GM23338 (cell line): Measurements from ENCODE around the gene MAPKAPK3. TPM values are rescaled to one million over a fixed set of nuclear protein-coding genes. Genes with fewer than 3 reads are reported as not detected.

ENCODE experiments used
- ATAC-seq: fragments of 200-7000 bp; cut with Tn5 transposase; 3 replicates; pipeline ENCODE4 v1.9.1; 2020
- DNase-seq: peaks from one replicate; pipeline ENCODE4 v3.0.0-alpha.2; 2015; ENCODE audit warnings: low spot score
- H2AFZ ChIP-seq: fragments of 200-600 bp; sonication (generic); 2 replicates; pipeline ENCODE4 v1.8.0; 2016; ENCODE audit warnings: antibody characterized with exemption, mild to moderate bottlenecking, moderate library complexity
- H3F3A ChIP-seq: fragments of 200-600 bp; sonication (generic); replicated peaks from 2 replicates; pipeline ENCODE4 v1.8.0; 2017; ENCODE audit warnings: antibody characterized with exemption, mixed run types, low read depth
- H3K27ac ChIP-seq: fragments of 200-600 bp; sonication (generic); 2 replicates; pipeline ENCODE4 v1.6.1; 2016; ENCODE audit warnings: low read depth
- H3K27me3 ChIP-seq: fragments of 200-600 bp; sonication (generic); 2 replicates; pipeline ENCODE4 v1.8.0; 2016; ENCODE audit warnings: mild to moderate bottlenecking, mixed run types, moderate library complexity; ENCODE audit not compliant: insufficient read depth
- H3K36me3 ChIP-seq: fragments of 200-600 bp; sonication (generic); 2 replicates; pipeline ENCODE4 v1.8.0; 2016; ENCODE audit warnings: mild to moderate bottlenecking; ENCODE audit not compliant: insufficient read depth
- H3K4me1 ChIP-seq: fragments of 200-600 bp; sonication (generic); 2 replicates; pipeline ENCODE4 v1.8.0; 2016; ENCODE audit warnings: mild to moderate bottlenecking, moderate library complexity; ENCODE audit not compliant: insufficient read depth
- H3K4me2 ChIP-seq: fragments of 200-600 bp; sonication (generic); 2 replicates; pipeline ENCODE4 v1.7.1; 2017; ENCODE audit warnings: mixed run types
- H3K4me3 ChIP-seq: fragments of 200-600 bp; sonication (generic); 2 replicates; pipeline ENCODE4 v1.6.1; 2016; ENCODE audit warnings: mixed run types
- H3K79me2 ChIP-seq: fragments of 200-600 bp; sonication (generic); replicated peaks from 2 replicates; pipeline ENCODE4 v1.8.0; 2017; ENCODE audit warnings: mild to moderate bottlenecking; ENCODE audit not compliant: insufficient read depth
- H3K9me2 ChIP-seq: fragments of 200-600 bp; sonication (generic); 2 replicates; pipeline ENCODE4 v1.8.0; 2017; ENCODE audit not compliant: insufficient read depth
- H4K20me1 ChIP-seq: fragments of 200-600 bp; sonication (generic); replicated peaks from 2 replicates; pipeline ENCODE4 v1.8.0; 2017; ENCODE audit warnings: mild to moderate bottlenecking; ENCODE audit not compliant: insufficient read depth
- H3K27ac Mint-ChIP-seq: 2 replicates; pipeline ENCODE4 v1.8.0; 2020; ENCODE audit warnings: inconsistent platforms, mild to moderate bottlenecking, moderate library complexity, mixed read lengths
- H3K27me3 Mint-ChIP-seq: 3 replicates; pipeline ENCODE4 v1.8.0; 2022; ENCODE audit warnings: low read depth, mild to moderate bottlenecking, moderate library complexity, mixed read lengths, inconsistent platforms; ENCODE audit not compliant: insufficient read depth, poor library complexity
- H3K36me3 Mint-ChIP-seq: 3 replicates; pipeline ENCODE4 v1.8.0; 2021; ENCODE audit warnings: low read depth, mild to moderate bottlenecking, inconsistent platforms, moderate library complexity, mixed read lengths
- H3K4me1 Mint-ChIP-seq: 3 replicates; pipeline ENCODE4 v1.8.0; 2020; ENCODE audit warnings: mild to moderate bottlenecking, inconsistent platforms, mixed read lengths
- H3K4me3 Mint-ChIP-seq: 3 replicates; pipeline ENCODE4 v1.8.0; 2021; ENCODE audit warnings: moderate library complexity, mild to moderate bottlenecking, inconsistent platforms, mixed read lengths
- H3K9me3 Mint-ChIP-seq: 3 replicates; pipeline ENCODE4 v1.8.0; 2020; ENCODE audit warnings: moderate library complexity, mild to moderate bottlenecking, inconsistent platforms, mixed read lengths
- CREB1 ChIP-seq: fragments of 250-450 bp; sonication (Bioruptor Pico); IDR thresholded peaks from 2 replicates; pipeline ENCODE4 v1.5.0; 2020; ENCODE audit warnings: low read depth, mild to moderate bottlenecking, moderate library complexity
- CTCF ChIP-seq, 2 experiments: fragments of 200-600 bp in 1 of 2; sonication (generic) in 1 of 2; conservative IDR thresholded peaks; 2 replicates each; pipeline versions ENCODE4 v1.5.1 to v1.6.1; 2016 to 2017; ENCODE audit warnings: antibody characterized with exemption in 2 of 2, low read depth in 2 of 2, mild to moderate bottlenecking in 2 of 2, moderate library complexity in 1 of 2
- JUNB ChIP-seq: IDR thresholded peaks from one replicate; pipeline ENCODE4 v1.6.1; 2016; ENCODE audit warnings: antibody characterized with exemption; ENCODE audit not compliant: unreplicated experiment
- NANOG ChIP-seq: IDR thresholded peaks from 2 replicates; pipeline ENCODE4 v1.6.1; 2016; ENCODE audit warnings: antibody characterized with exemption, borderline replicate concordance
- POLR2AphosphoS5 ChIP-seq: IDR thresholded peaks from 2 replicates; pipeline ENCODE4 v1.6.1; 2016; ENCODE audit warnings: antibody characterized with exemption, low read depth
- ZNF114 ChIP-seq: fragments of 250-450 bp; sonication (Bioruptor Pico); IDR thresholded peaks from 2 replicates; pipeline ENCODE4 v1.5.0; 2020; ENCODE audit warnings: mild to moderate bottlenecking, moderate library complexity
- ZNF331 ChIP-seq: fragments of 250-450 bp; sonication (Bioruptor Pico); IDR thresholded peaks from 2 replicates; pipeline ENCODE4 v1.5.0; 2020; ENCODE audit warnings: low read depth, mild to moderate bottlenecking, moderate library complexity
- ZNF462 ChIP-seq: fragments of 250-450 bp; sonication (Bioruptor Pico); IDR thresholded peaks from 2 replicates; pipeline ENCODE4 v1.5.0; 2020; ENCODE audit warnings: mild to moderate bottlenecking, moderate library complexity
- polyA plus RNA-seq: library from polyadenylated mRNA; unstranded; fragments of >200 nt; fragmentation: Nextera tagmentation; extraction: Ambion mirVana; gene quantifications from 2 replicates; pipeline ENCODE4 v1.2.1, GENCODE V29; 2016
- total RNA-seq: library from RNA; depleted of rRNA; stranded (reverse); fragments of >200 nt; shearing (Covaris generic); gene quantifications from 2 replicates; pipeline ENCODE4 v1.2.3, GENCODE V29; 2014
- TF ChIP-seq, protein P1 (sequence below): IDR thresholded peaks from one replicate; pipeline ENCODE4 v1.6.1; 2018; ENCODE audit warnings: antibody characterized with exemption; ENCODE audit not compliant: unreplicated experiment

Gene MAPKAPK3
- total and polyA plus RNA-seq, 2 experiments from 2014 or later, result 16.5 to 51.1 TPM

GRCh38 chr3:50602595-50603191 lies 14.3 kb upstream of the MAPKAPK3 start:
- Histone ChIP-seq H2AFZ (no peak overlapping the region), H3K4me2 (no peak overlapping the region), H3K4me1 (no peaks in the 10 kb centered on the region), H3K27ac (no peak overlapping the region), H3K79me2 (no peaks in the 10 kb centered on the region), H3K27me3 (no peaks in the 10 kb centered on the region), H3K9me2 (no peaks in the 10 kb centered on the region), H4K20me1 (no peaks in the 10 kb centered on the region; the same call in 1 of the 2 replicates), H3F3A (no peaks in the 10 kb centered on the region), H3K36me3 (no peaks in the 10 kb centered on the region), H3K4me3 (no peak overlapping the region)
- H3K4me3 Mint-ChIP-seq, result no peak overlapping the region
- H3K9me3 Mint-ChIP-seq, result no peaks in the 10 kb centered on the region
- DNase-seq (no peak), ATAC-seq (no peak)
- TF ChIP-seq CTCF (conservative IDR thresholded peaks at IDR 0.05; ENCODE audit: low read depth in 2 of 2) (no peak), ZNF114 (CRISPR knock-in tag) (no peak), NANOG (no peak)
- H3K36me3 Mint-ChIP-seq, result no peaks in the 10 kb centered on the region
- H3K4me1 Mint-ChIP-seq, result no peaks in the 10 kb centered on the region; the same call in 2 of the 3 replicates
- H3K27ac Mint-ChIP-seq, result no peak overlapping the region
- peaks cover 4% of the 10 kb centered on the region for H3K27me3 Mint-ChIP-seq

- no peaks in the 10 kb centered on the region for H3K36me3 Mint-ChIP-seq
- no peak for DNase-seq
- no peak overlapping the region for H3K27ac ChIP-seq
- H3K79me2 ChIP-seq, result no peaks in the 10 kb centered on the region
- H3K27ac Mint-ChIP-seq, result no peak overlapping the region
- no peaks in the 10 kb centered on the region for H3K36me3 ChIP-seq
- no peak overlapping the region for H2AFZ ChIP-seq
- H3K4me1 ChIP-seq, result no peaks in the 10 kb centered on the region
- H3K4me3 Mint-ChIP-seq, result no peak overlapping the region
- no peaks in the 10 kb centered on the region for H3K27me3 ChIP-seq
- no peak overlapping the region for H3K4me2 ChIP-seq
- no peaks in the 10 kb centered on the region; the same call in 1 of the 2 replicates for H4K20me1 ChIP-seq
- H3K27me3 Mint-ChIP-seq, result peaks cover 4% of the 10 kb centered on the region
- no peaks in the 10 kb centered on the region; the same call in 2 of the 3 replicates for H3K4me1 Mint-ChIP-seq
- H3F3A ChIP-seq, result no peaks in the 10 kb centered on the region
- no peaks in the 10 kb centered on the region for H3K9me3 Mint-ChIP-seq
- ATAC-seq, result no peak
- no peaks in the 10 kb centered on the region for H3K9me2 ChIP-seq
- H3K4me3 ChIP-seq, result no peak overlapping the region
- TF ChIP-seq CREB1 (CRISPR knock-in tag), result no peak
- TF ChIP-seq, protein P1, sequence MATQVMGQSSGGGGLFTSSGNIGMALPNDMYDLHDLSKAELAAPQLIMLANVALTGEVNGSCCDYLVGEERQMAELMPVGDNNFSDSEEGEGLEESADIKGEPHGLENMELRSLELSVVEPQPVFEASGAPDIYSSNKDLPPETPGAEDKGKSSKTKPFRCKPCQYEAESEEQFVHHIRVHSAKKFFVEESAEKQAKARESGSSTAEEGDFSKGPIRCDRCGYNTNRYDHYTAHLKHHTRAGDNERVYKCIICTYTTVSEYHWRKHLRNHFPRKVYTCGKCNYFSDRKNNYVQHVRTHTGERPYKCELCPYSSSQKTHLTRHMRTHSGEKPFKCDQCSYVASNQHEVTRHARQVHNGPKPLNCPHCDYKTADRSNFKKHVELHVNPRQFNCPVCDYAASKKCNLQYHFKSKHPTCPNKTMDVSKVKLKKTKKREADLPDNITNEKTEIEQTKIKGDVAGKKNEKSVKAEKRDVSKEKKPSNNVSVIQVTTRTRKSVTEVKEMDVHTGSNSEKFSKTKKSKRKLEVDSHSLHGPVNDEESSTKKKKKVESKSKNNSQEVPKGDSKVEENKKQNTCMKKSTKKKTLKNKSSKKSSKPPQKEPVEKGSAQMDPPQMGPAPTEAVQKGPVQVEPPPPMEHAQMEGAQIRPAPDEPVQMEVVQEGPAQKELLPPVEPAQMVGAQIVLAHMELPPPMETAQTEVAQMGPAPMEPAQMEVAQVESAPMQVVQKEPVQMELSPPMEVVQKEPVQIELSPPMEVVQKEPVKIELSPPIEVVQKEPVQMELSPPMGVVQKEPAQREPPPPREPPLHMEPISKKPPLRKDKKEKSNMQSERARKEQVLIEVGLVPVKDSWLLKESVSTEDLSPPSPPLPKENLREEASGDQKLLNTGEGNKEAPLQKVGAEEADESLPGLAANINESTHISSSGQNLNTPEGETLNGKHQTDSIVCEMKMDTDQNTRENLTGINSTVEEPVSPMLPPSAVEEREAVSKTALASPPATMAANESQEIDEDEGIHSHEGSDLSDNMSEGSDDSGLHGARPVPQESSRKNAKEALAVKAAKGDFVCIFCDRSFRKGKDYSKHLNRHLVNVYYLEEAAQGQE, result no peak
- no peak for TF ChIP-seq ZNF462 (CRISPR knock-in tag)
- TF ChIP-seq ZNF331 (CRISPR knock-in tag), result no peak
- no peak for TF ChIP-seq JUNB
- TF ChIP-seq POLR2AphosphoS5, result no peak
These were observed 13.5 kb upstream of the MAPKAPK3 start for GRCh38 chr3:50603261-50604109.
